H9 (cell line): ENCODE measurements around the gene ZNF783. TPM values are rescaled to one million over a fixed set of nuclear protein-coding genes. Genes with fewer than 3 reads are reported as not detected.
A peak's percentile ranks its signal among the peaks of the same experiment; 100 is the strongest.

Experiments
- DNase-seq: peaks from one replicate; pipeline ENCODE4 v3.0.0-alpha.2; 2017
- H2AFZ ChIP-seq: one replicate; pipeline ENCODE4 v1.6.1; 2013; ENCODE audit warnings: mild to moderate bottlenecking, low read length, control low read depth, moderate library complexity
- H2AK5ac ChIP-seq: 2 replicates; pipeline ENCODE4 v1.6.1; 2013; ENCODE audit warnings: low read length, control low read depth, mixed read lengths; ENCODE audit not compliant: insufficient read length
- H2BK120ac ChIP-seq: one replicate; pipeline ENCODE4 v1.6.1; 2013; ENCODE audit warnings: low read depth, mild to moderate bottlenecking, low read length, control low read depth, inconsistent platforms; ENCODE audit not compliant: poor library complexity, severe bottlenecking
- H2BK12ac ChIP-seq: 2 replicates; pipeline ENCODE4 v1.6.1; 2013; ENCODE audit warnings: low read length, control low read depth, mixed read lengths, low read depth; ENCODE audit not compliant: insufficient read length
- H2BK15ac ChIP-seq: 2 replicates; pipeline ENCODE4 v1.6.1; 2013; ENCODE audit warnings: low read depth, low read length, control low read depth
- H2BK20ac ChIP-seq: one replicate; pipeline ENCODE4 v1.6.1; 2013; ENCODE audit warnings: low read depth, mild to moderate bottlenecking, low read length, control low read depth, inconsistent platforms; ENCODE audit not compliant: poor library complexity, severe bottlenecking
- H2BK5ac ChIP-seq: 2 replicates; pipeline ENCODE4 v1.6.1; 2013; ENCODE audit warnings: low read length, control low read depth, mixed read lengths; ENCODE audit not compliant: insufficient read length
- H3K14ac ChIP-seq: 2 replicates; pipeline ENCODE4 v1.6.1; 2013; ENCODE audit warnings: low read length, control low read depth; ENCODE audit not compliant: insufficient read depth
- H3K18ac ChIP-seq: 2 replicates; pipeline ENCODE4 v1.6.1; 2013; ENCODE audit warnings: low read depth, mild to moderate bottlenecking, mixed read lengths, low read length, control low read depth; ENCODE audit not compliant: insufficient read length
- H3K23ac ChIP-seq: 2 replicates; pipeline ENCODE4 v1.6.1; 2013; ENCODE audit warnings: low read length, control low read depth, mixed read lengths, low read depth; ENCODE audit not compliant: insufficient read length
- H3K23me2 ChIP-seq: 2 replicates; pipeline ENCODE4 v1.6.1; 2013; ENCODE audit warnings: low read depth, mild to moderate bottlenecking, mixed read lengths, low read length, control low read depth; ENCODE audit not compliant: insufficient read length, poor library complexity, severe bottlenecking
- H3K27ac ChIP-seq: 2 replicates; pipeline ENCODE4 v1.5.1; 2013; ENCODE audit warnings: low read length, control low read depth, mixed read lengths, low read depth; ENCODE audit not compliant: insufficient read length
- H3K27me3 ChIP-seq: 2 replicates; pipeline ENCODE4 v1.6.1; 2013; ENCODE audit warnings: low read length, control low read depth, inconsistent platforms; ENCODE audit not compliant: insufficient read depth
- H3K4ac ChIP-seq: 2 replicates; pipeline ENCODE4 v1.6.1; 2013; ENCODE audit warnings: low read depth, mild to moderate bottlenecking, control low read depth, inconsistent platforms, low read length, moderate library complexity
- H3K4me1 ChIP-seq: 2 replicates; pipeline ENCODE4 v1.6.1; 2013; ENCODE audit warnings: low read length, control low read depth, inconsistent platforms; ENCODE audit not compliant: insufficient read depth
- H3K4me2 ChIP-seq: 2 replicates; pipeline ENCODE4 v1.6.1; 2013; ENCODE audit warnings: low read length, control low read depth, mixed read lengths; ENCODE audit not compliant: insufficient read length, insufficient read depth
- H3K56ac ChIP-seq: 2 replicates; pipeline ENCODE4 v1.6.1; 2013; ENCODE audit warnings: low read depth, mild to moderate bottlenecking, mixed read lengths, low read length, control low read depth; ENCODE audit not compliant: insufficient read length
- H3K79me1 ChIP-seq: 2 replicates; pipeline ENCODE4 v1.6.1; 2013; ENCODE audit warnings: low read depth, mild to moderate bottlenecking, moderate library complexity, low read length, control low read depth, inconsistent platforms; ENCODE audit not compliant: insufficient read depth, poor library complexity, severe bottlenecking
- H3K79me2 ChIP-seq: 2 replicates; pipeline ENCODE4 v1.6.1; 2013; ENCODE audit warnings: low read length, control low read depth, inconsistent platforms; ENCODE audit not compliant: insufficient read depth
- H3K9ac ChIP-seq: 2 replicates; pipeline ENCODE4 v1.6.1; 2013; ENCODE audit warnings: low read length, control low read depth, mixed read lengths; ENCODE audit not compliant: insufficient read length; ENCODE audit errors: extremely low read depth
- H3K9me3 ChIP-seq: one replicate; pipeline ENCODE4 v1.6.1; 2013; ENCODE audit warnings: low read depth, low read length, inconsistent platforms; ENCODE audit not compliant: control insufficient read depth
- H3T11ph ChIP-seq: one replicate; pipeline ENCODE4 v1.6.1; 2013; ENCODE audit warnings: mild to moderate bottlenecking, low read length, control low read depth, inconsistent platforms
- H4K20me1 ChIP-seq: one replicate; pipeline ENCODE4 v1.6.1; 2013; ENCODE audit not compliant: control insufficient read depth, insufficient read length, insufficient read depth
- H4K5ac ChIP-seq: 2 replicates; pipeline ENCODE4 v1.6.1; 2013; ENCODE audit warnings: low read depth, mild to moderate bottlenecking, mixed read lengths, low read length, control low read depth; ENCODE audit not compliant: insufficient read length
- H4K8ac ChIP-seq: replicated peaks from 2 replicates; pipeline ENCODE4 v1.6.1; 2013; ENCODE audit warnings: low read length, control low read depth, mixed read lengths, low read depth; ENCODE audit not compliant: insufficient read length
- H4K91ac ChIP-seq: 2 replicates; pipeline ENCODE4 v1.6.1; 2013; ENCODE audit warnings: low read depth, mild to moderate bottlenecking, moderate library complexity, mixed read lengths, low read length, control low read depth; ENCODE audit not compliant: insufficient read length
- H3K27ac Mint-ChIP-seq, 3 experiments: 2 replicates in 2 of 3; 3 replicates in 1 of 3; pipeline ENCODE4 v1.8.0; 2020 to 2021; ENCODE audit warnings: mixed read lengths in 3 of 3, mild to moderate bottlenecking in 1 of 3, moderate library complexity in 1 of 3
- H3K27me3 Mint-ChIP-seq: 2 replicates; pipeline ENCODE4 v1.8.0; 2021; ENCODE audit warnings: low read depth, mild to moderate bottlenecking, moderate library complexity, mixed read lengths
- H3K36me3 Mint-ChIP-seq, 3 experiments: 2 replicates in 2 of 3; 3 replicates in 1 of 3; pipeline ENCODE4 v1.8.0; 2020 to 2021; ENCODE audit warnings: low read depth in 3 of 3, mixed read lengths in 3 of 3; ENCODE audit not compliant: insufficient read depth in 1 of 3
- H3K4me1 Mint-ChIP-seq, 2 experiments: 2 replicates each; pipeline ENCODE4 v1.8.0; 2020; ENCODE audit warnings: mixed read lengths in 2 of 2
- H3K4me3 Mint-ChIP-seq, 2 experiments: 2 replicates in 1 of 2; 3 replicates in 1 of 2; pipeline ENCODE4 v1.8.0; 2020 to 2021; ENCODE audit warnings: mild to moderate bottlenecking in 2 of 2, mixed read lengths in 2 of 2, moderate library complexity in 1 of 2
- H3K9me3 Mint-ChIP-seq, 2 experiments: 2 replicates in 1 of 2; 3 replicates in 1 of 2; pipeline ENCODE4 v1.8.0; 2020; ENCODE audit warnings: mild to moderate bottlenecking in 2 of 2, mixed read lengths in 2 of 2, moderate library complexity in 1 of 2
- CTCF ChIP-seq: fragments of 200-600 bp; sonication (generic); conservative IDR thresholded peaks from 3 replicates; pipeline ENCODE4 v1.8.0; 2021; ENCODE audit warnings: antibody characterized with exemption, mild to moderate bottlenecking
- WGBS: extraction: QIAGEN DNeasy Blood & Tissue Kit; methylation state at CpG from one replicate; pipeline ENCODE4 v1.1.7; 2013; ENCODE audit warnings: missing lambda C conversion rate, low lambda C conversion rate, mixed read lengths; ENCODE audit not compliant: insufficient read length; ENCODE audit errors: extremely low coverage; 5-methylcytosine and 5-hydroxymethylcytosine counted together
- total RNA-seq: library from RNA; stranded (reverse); gene quantifications from 2 replicates; pipeline ENCODE4 v1.2.1, GENCODE V29; 2021

ZNF783 gene
- total RNA-seq, 1 experiment from 2014 or later = 13.6 TPM

GRCh38 chr7:149295481-149295850, 33.5 kb downstream of the ZNF783 start:
- H4K20me1 ChIP-seq = no peaks in the 10 kb centered on the region
- H3K4me2 ChIP-seq = no peak overlapping the region
- WGBS = no CpG with 5 or more reads among the region's 6 CpGs
- no peak overlapping the region for H2AFZ ChIP-seq
- Mint-ChIP-seq H3K27me3 (peaks cover 5% of the 10 kb centered on the region), H3K9me3 (peaks cover 6 to 8% of the 10 kb centered on the region in 2 experiments; a peak in 3 of 5 replicates), H3K4me3 (no peak overlapping the region), H3K36me3 (peaks cover 2 to 13% (median 5%) of the 10 kb centered on the region in 3 experiments), H3K4me1 (peaks cover 0 to 2% of the 10 kb centered on the region in 2 experiments; a peak in 2 of 4 replicates), H3K27ac (no peak overlapping the region; a peak in 1 of 7 replicates)
- H2BK120ac ChIP-seq = no peak overlapping the region
- no peaks in the 10 kb centered on the region for H3K27me3 ChIP-seq
- H3K23ac ChIP-seq = no peak overlapping the region
- no peak overlapping the region for H3K9ac ChIP-seq
- no peak overlapping the region for H2BK15ac ChIP-seq
- no peak overlapping the region for H3K27ac ChIP-seq
- H2AK5ac ChIP-seq = no peak overlapping the region
- no peak for TF ChIP-seq CTCF
- H3T11ph ChIP-seq = no peak overlapping the region
- no peaks in the 10 kb centered on the region for H3K23me2 ChIP-seq
- no peaks in the 10 kb centered on the region for H3K79me2 ChIP-seq
- no peak overlapping the region for H2BK20ac ChIP-seq
- no peak overlapping the region for H3K4ac ChIP-seq
- no peak overlapping the region for H3K14ac ChIP-seq
- H2BK12ac ChIP-seq = no peak overlapping the region
- no peaks in the 10 kb centered on the region for H3K4me1 ChIP-seq
- no peak overlapping the region for H2BK5ac ChIP-seq
- no peak overlapping the region for H3K56ac ChIP-seq
- H4K8ac ChIP-seq = no peak overlapping the region
- no peak overlapping the region for H3K18ac ChIP-seq
- no peak overlapping the region for H4K5ac ChIP-seq
- H3K9me3 ChIP-seq = peaks cover 11% of the 10 kb centered on the region
- no peak overlapping the region for H4K91ac ChIP-seq
- DNase-seq = peak; percentile 13
- no peaks in the 10 kb centered on the region for H3K79me1 ChIP-seq
